Lung (tissue), 12 donors: ENCODE measurements around the gene ELAC2. TPM values are rescaled to one million over a fixed set of nuclear protein-coding genes. Genes with fewer than 3 reads are reported as not detected.

Source experiments
- ATAC-seq: fragments of 200-7000 bp; cut with Tn5 transposase; one replicate; pipeline ENCODE4 v1.9.1; 2020; ENCODE audit warnings: moderate number of reproducible peaks; ENCODE audit not compliant: insufficient read depth, low FRiP score
- DNase-seq, 3 donors: peaks; one replicate each; pipeline ENCODE4 v3.0.0-alpha.2; 2013 to 2017
- H3K27ac ChIP-seq, 2 donors: one replicate each; pipeline ENCODE4 v1.5.1; 2013; ENCODE audit warnings: mild to moderate bottlenecking in 2 of 2, moderate library complexity in 2 of 2, control low read depth in 1 of 2, inconsistent platforms in 1 of 2, low read depth in 1 of 2, low read length in 1 of 2
- H3K27me3 ChIP-seq, 3 donors: one replicate each; pipeline ENCODE4 v1.5.1; 2013; ENCODE audit warnings: low read length in 2 of 3; ENCODE audit not compliant: control insufficient read depth in 3 of 3, insufficient read depth in 3 of 3
- H3K36me3 ChIP-seq, 4 donors: one replicate each; pipeline ENCODE4 v1.5.1; 2013; ENCODE audit warnings: low read length in 4 of 4, mild to moderate bottlenecking in 1 of 4, moderate library complexity in 1 of 4; ENCODE audit not compliant: control insufficient read depth in 4 of 4, insufficient read depth in 4 of 4
- H3K4me1 ChIP-seq, 5 donors: one replicate each; pipeline ENCODE4 v1.5.1; 2013; ENCODE audit warnings: low read length in 5 of 5, mild to moderate bottlenecking in 2 of 5, moderate library complexity in 1 of 5; ENCODE audit not compliant: control insufficient read depth in 5 of 5, insufficient read depth in 5 of 5
- H3K4me3 ChIP-seq: one replicate; pipeline ENCODE4 v1.5.1; 2013; ENCODE audit warnings: mild to moderate bottlenecking, control low read depth, moderate library complexity
- H3K9ac ChIP-seq, 2 donors: one replicate each; pipeline ENCODE4 v1.5.1; 2013; ENCODE audit warnings: low read length in 2 of 2, control low read depth in 1 of 2; ENCODE audit not compliant: insufficient read depth in 1 of 2
- H3K9me3 ChIP-seq, 4 donors: one replicate each; pipeline ENCODE4 v1.5.1; 2013; ENCODE audit warnings: low read length in 3 of 4, mild to moderate bottlenecking in 1 of 4, moderate library complexity in 1 of 4; ENCODE audit not compliant: control insufficient read depth in 4 of 4, insufficient read depth in 3 of 4
- WGBS, 2 donors: extraction: QIAGEN DNeasy Blood & Tissue Kit; methylation state at CpG; one replicate each; pipeline ENCODE4 v1.1.7; 2013; 5-methylcytosine and 5-hydroxymethylcytosine counted together
- polyA plus RNA-seq, 2 donors: library from polyadenylated mRNA; stranded (reverse); fragments of 200-250 nt; gene quantifications; one replicate each; pipeline ENCODE4 v1.2.1, GENCODE V29; 2013
- total RNA-seq, 2 donors: library from RNA; depleted of rRNA in 1 of 2; stranded (reverse); fragments of >200 nt in 1 of 2; gene quantifications; one replicate each; pipeline ENCODE4 v1.2.1, GENCODE V29; 2014 to 2021
- TF ChIP-seq, protein P1 (sequence below): IDR thresholded peaks from 2 replicates; pipeline ENCODE4 v1.5.1; 2012; ENCODE audit warnings: mild to moderate bottlenecking; ENCODE audit errors: control extremely low read depth, extremely low read depth
- donor health status: control.
- donor health status: control.
- donor health status: Bipolar disorder and iron deficiency.
- donor health status: healthy.
- donor health status: DM: yes; HTN: yes; CAD: no.

The ELAC2 gene
- total and polyA plus RNA-seq, 4 donors, result 24.1 to 76.4 (median 45.5) TPM

DNA sequence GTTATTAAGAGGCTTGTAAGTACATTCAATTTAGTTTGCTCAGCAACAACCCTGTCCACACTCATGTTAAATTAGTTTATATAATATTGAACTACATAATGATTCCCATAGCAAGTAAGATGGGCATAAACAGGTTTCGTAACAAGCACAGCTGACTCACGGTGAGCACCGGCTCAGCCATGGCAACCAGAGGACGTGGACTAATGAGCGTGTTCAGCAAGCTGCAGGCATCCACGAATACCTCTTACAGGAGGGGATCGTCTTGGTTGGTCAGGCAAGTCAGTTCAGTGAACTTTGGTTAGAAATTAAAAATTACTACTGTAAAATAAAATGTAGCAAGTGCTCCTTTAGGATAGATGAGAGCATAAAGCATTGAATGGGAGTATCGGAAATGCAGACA lies 58.4 kb downstream of the ELAC2 start:
- DNase-seq (no peak), ATAC-seq (no peak)

DNA sequence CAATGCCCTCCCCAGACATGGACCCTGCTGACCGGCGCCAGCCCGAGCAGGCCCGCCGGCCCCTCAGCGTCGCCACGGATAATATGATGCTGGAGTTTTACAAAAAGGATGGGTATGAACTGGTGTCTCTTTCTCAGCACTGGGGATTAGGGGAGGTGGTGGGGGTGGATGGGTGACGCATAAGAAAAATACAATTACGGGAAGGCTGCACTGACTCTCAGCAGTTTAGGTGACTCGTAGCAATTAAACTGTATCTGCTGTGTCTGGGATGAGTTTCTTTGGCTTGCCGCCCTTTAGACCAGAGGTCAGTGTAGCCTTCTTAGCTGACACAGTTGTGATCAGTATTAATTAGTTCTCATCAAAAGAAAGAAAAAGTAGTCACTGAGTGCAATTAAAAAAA lies 59.0 kb downstream of the ELAC2 start:
- peaks cover 0 to 6% (median 1%) of the 10 kb centered on the region in 4 donors for H3K36me3 ChIP-seq
- H3K9ac ChIP-seq, result no peak overlapping the region
- DNase-seq, result no peak
- H3K27ac ChIP-seq, result no peak overlapping the region
- 92 to 96% methylated on average over 12 of the region's 12 CpGs for WGBS, 2 donors
- peaks cover 0 to 6% (median 3%) of the 10 kb centered on the region in 4 donors for H3K9me3 ChIP-seq
- H3K4me3 ChIP-seq, result no peak overlapping the region
- no peaks in the 10 kb centered on the region for H3K4me1 ChIP-seq
- no peaks in the 10 kb centered on the region for H3K27me3 ChIP-seq
- no peak for ATAC-seq
- TF ChIP-seq, protein P1, sequence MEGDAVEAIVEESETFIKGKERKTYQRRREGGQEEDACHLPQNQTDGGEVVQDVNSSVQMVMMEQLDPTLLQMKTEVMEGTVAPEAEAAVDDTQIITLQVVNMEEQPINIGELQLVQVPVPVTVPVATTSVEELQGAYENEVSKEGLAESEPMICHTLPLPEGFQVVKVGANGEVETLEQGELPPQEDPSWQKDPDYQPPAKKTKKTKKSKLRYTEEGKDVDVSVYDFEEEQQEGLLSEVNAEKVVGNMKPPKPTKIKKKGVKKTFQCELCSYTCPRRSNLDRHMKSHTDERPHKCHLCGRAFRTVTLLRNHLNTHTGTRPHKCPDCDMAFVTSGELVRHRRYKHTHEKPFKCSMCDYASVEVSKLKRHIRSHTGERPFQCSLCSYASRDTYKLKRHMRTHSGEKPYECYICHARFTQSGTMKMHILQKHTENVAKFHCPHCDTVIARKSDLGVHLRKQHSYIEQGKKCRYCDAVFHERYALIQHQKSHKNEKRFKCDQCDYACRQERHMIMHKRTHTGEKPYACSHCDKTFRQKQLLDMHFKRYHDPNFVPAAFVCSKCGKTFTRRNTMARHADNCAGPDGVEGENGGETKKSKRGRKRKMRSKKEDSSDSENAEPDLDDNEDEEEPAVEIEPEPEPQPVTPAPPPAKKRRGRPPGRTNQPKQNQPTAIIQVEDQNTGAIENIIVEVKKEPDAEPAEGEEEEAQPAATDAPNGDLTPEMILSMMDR, result no peak

More for the DNA sequence above, 58.4 kb downstream of the ELAC2 start:
- Histone ChIP-seq H3K4me1 (no peaks in the 10 kb centered on the region), H3K36me3 (peaks cover 0 to 4% (median 1%) of the 10 kb centered on the region in 4 donors), H3K27ac (no peak overlapping the region), H3K27me3 (no peaks in the 10 kb centered on the region), H3K4me3 (no peak overlapping the region), H3K9me3 (peaks cover 0 to 6% (median 3%) of the 10 kb centered on the region in 4 donors), H3K9ac (no peak overlapping the region)
- 95% methylated on average over 8 of the region's 8 CpGs for WGBS, 2 donors
- TF ChIP-seq, protein P1, result no peak

DNA sequence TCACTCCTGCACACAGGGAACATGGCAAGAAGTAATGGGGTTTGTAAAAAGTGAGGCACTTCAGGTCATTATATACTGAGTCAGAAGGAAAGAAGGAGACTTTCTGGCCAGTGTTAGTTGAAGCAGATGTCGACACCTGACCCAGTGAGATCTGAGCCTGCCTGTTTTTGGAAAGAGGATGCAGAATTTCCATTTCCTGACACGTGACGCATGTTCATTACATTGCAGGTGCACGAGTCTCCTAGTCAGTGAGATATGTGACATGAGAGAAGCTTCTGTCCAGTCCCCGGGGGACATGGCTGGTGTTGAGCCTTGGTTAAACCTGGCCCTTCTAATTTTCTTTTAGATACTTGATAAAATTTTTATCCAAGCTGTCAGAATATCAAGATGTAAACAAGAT lies 62.3 kb downstream of the ELAC2 start:
- H3K4me1 ChIP-seq, result no peaks in the 10 kb centered on the region
- H3K9ac ChIP-seq, result no peak overlapping the region
- no peak overlapping the region for H3K27ac ChIP-seq
- H3K36me3 ChIP-seq, result peaks cover 0 to 6% (median 3%) of the 10 kb centered on the region in 4 donors
- H3K4me3 ChIP-seq, result no peak overlapping the region
- DNase-seq (no peak), ATAC-seq (no peak)
- WGBS, 2 donors, result 91 to 95% methylated on average over 5 of the region's 5 CpGs
- TF ChIP-seq, protein P1, result no peak
- peaks cover 0 to 5% (median 3%) of the 10 kb centered on the region in 4 donors for H3K9me3 ChIP-seq
- H3K27me3 ChIP-seq, result no peaks in the 10 kb centered on the region

DNA sequence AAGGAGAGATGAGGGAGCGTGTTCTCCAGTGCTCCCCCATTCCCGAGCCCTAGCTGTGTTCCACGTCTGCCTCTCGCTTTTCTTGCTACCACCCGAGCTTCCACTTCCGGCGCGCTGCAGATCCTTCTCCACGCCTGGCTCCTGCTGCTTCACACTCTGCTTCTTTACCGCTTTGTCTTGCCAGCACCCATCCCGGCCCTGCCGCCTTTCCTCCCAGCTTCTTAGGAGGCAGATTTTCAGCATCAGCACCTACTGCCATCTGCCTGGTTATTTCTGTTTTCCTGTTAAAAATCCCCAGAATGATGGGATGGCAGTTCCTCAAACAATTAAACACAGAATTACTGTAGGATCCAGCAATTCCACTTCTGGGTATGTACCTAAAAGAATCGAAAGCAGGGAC lies 64.7 kb downstream of the ELAC2 start:
- DNase-seq, result no peak
- ATAC-seq, result no peak
- no peaks in the 10 kb centered on the region for H3K4me1 ChIP-seq
- no peak overlapping the region for H3K27ac ChIP-seq
- TF ChIP-seq, protein P1, result no peak
- 94 to 95% methylated on average over 13 of the region's 13 CpGs for WGBS, 2 donors
- H3K27me3 ChIP-seq, result no peaks in the 10 kb centered on the region
- peaks cover 0 to 5% (median 2%) of the 10 kb centered on the region in 4 donors for H3K9me3 ChIP-seq
- no peak overlapping the region for H3K4me3 ChIP-seq
- H3K9ac ChIP-seq, result no peak overlapping the region
- H3K36me3 ChIP-seq, result peaks cover 0 to 6% (median 3%) of the 10 kb centered on the region in 4 donors
